ENCODE data around the gene PACRG.

- TF ChIP-seq POLR2A (IDR thresholded peaks at IDR 0.05; ENCODE audit: low read length) = no peak
- no peak for TF ChIP-seq GATA1 (IDR thresholded peaks at IDR 0.05; ENCODE audit: low read depth, low read length)
Measured at GRCh38 chr6:163230901-163231300, 503.1 kb downstream of the PACRG start.
